Nephron progenitor cell (in vitro differentiated cells): ENCODE measurements around the gene TPCN2.
A peak's percentile ranks its signal among the peaks of the same experiment; 100 is the strongest.

Source experiments
- DNase-seq: peaks from one replicate; pipeline ENCODE4 v3.0.0; 2021
- H3K27ac Mint-ChIP-seq: 2 replicates; pipeline ENCODE4 v1.8.0; 2021; ENCODE audit warnings: mild to moderate bottlenecking, moderate library complexity, mixed read lengths
- H3K27me3 Mint-ChIP-seq: 2 replicates; pipeline ENCODE4 v1.8.0; 2021; ENCODE audit warnings: mild to moderate bottlenecking, low read depth, mixed read lengths; ENCODE audit not compliant: poor library complexity
- H3K36me3 Mint-ChIP-seq: 2 replicates; pipeline ENCODE4 v1.8.0; 2021; ENCODE audit warnings: low read depth, mixed read lengths
- H3K4me1 Mint-ChIP-seq: 2 replicates; pipeline ENCODE4 v1.8.0; 2021; ENCODE audit warnings: mixed read lengths
- H3K4me3 Mint-ChIP-seq: 2 replicates; pipeline ENCODE4 v1.8.0; 2021; ENCODE audit warnings: mild to moderate bottlenecking, moderate library complexity, mixed read lengths
- H3K9me3 Mint-ChIP-seq: 2 replicates; pipeline ENCODE4 v1.8.0; 2021; ENCODE audit warnings: mild to moderate bottlenecking, moderate library complexity, mixed read lengths
- CTCF ChIP-seq: fragments of 200-600 bp; sonication (generic); IDR thresholded peaks from 2 replicates; pipeline ENCODE4 v1.5.0; 2021; ENCODE audit warnings: antibody characterized with exemption

The TPCN2 gene

GRCh38 chr11:69104212-69104855 is 55.6 kb downstream of the TPCN2 start:
- DNase-seq: no peak
- Mint-ChIP-seq H3K27me3 (peaks cover 25% of the 10 kb centered on the region), H3K9me3 (peaks cover 11% of the 10 kb centered on the region), H3K27ac (no peak overlapping the region), H3K36me3 (peaks cover 13% of the 10 kb centered on the region), H3K4me3 (no peak overlapping the region), H3K4me1 (peaks cover 17% of the 10 kb centered on the region)
- no peak for TF ChIP-seq CTCF

DNA sequence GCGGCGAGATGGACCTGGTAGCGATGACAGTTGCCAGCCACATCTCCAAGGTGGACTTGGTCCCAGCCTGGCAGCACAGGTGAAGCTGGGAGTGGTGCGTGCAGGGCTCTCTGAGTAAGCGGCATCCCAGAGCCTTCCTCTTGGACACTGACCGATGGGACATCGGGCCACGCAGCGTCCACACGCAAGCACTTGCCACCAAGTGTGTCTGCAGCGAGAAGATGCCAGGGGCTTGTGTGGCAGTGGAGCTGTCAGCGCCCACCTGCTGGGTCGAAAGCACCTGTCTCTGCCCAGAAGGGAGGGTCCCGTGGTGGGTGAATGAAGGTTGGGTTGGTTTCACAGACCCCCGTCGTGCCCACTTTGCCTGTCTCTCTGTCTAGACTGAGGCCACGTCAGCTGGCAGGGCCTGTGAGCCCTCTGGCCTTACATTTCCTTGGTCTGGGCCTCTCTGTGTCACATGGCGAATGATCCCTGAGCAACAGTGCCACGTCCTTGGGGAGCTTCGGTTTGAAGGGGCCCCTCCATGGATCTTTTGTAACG is 56.2 kb downstream of the TPCN2 start:
- H3K36me3 Mint-ChIP-seq: peaks cover 17% of the 10 kb centered on the region
- DNase-seq: no peak
- no peak for TF ChIP-seq CTCF
- H3K27me3 Mint-ChIP-seq: peaks cover 26% of the 10 kb centered on the region
- peaks cover 16% of the 10 kb centered on the region for H3K4me1 Mint-ChIP-seq
- no peak overlapping the region for H3K27ac Mint-ChIP-seq
- H3K4me3 Mint-ChIP-seq: no peak overlapping the region
- H3K9me3 Mint-ChIP-seq: peaks cover 15% of the 10 kb centered on the region

DNA sequence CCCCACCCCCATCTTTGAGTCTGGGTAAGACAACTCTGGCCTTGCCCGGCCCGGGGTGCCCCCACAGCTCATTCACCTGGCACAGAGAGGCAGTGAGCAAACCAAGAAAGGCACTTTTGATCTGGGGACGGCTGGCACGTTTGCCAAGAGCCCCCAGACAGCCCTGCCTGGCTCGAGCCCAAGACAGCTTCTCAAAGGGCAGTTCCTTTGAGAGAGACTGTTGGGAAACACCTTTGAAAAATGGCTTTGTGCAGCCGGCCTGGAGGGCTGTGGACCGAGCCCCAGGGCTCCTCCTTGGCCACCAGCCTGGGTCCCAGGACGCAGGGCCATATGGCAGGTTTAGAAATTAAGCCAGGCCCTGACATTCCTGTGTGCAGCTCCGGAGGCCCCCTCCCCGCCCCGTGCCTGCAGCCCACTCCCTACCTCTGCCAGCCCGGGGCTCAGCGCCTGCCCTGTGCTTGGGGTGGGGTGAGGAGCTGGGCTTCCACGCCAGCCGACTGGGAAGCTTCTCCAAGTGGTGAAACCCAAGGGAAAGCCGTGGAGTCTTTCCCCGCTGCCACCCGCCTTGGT is 56.8 kb downstream of the TPCN2 start:
- no peak for TF ChIP-seq CTCF
- peaks cover 24% of the 10 kb centered on the region for H3K36me3 Mint-ChIP-seq
- H3K9me3 Mint-ChIP-seq: peaks cover 21% of the 10 kb centered on the region
- no peak overlapping the region for H3K4me3 Mint-ChIP-seq
- no peak overlapping the region for H3K27ac Mint-ChIP-seq
- peaks cover 22% of the 10 kb centered on the region for H3K27me3 Mint-ChIP-seq
- H3K4me1 Mint-ChIP-seq: peaks cover 11% of the 10 kb centered on the region
- DNase-seq: no peak

GRCh38 chr11:69106031-69106811 is 57.5 kb downstream of the TPCN2 start:
- peak; percentile 38 for DNase-seq
- H3K27ac Mint-ChIP-seq: no peak overlapping the region
- no peak overlapping the region for H3K4me3 Mint-ChIP-seq
- peaks cover 26% of the 10 kb centered on the region for H3K9me3 Mint-ChIP-seq
- no peak for TF ChIP-seq CTCF
- H3K36me3 Mint-ChIP-seq: peaks cover 28% of the 10 kb centered on the region
- H3K4me1 Mint-ChIP-seq: peaks cover 11% of the 10 kb centered on the region
- peaks cover 22% of the 10 kb centered on the region for H3K27me3 Mint-ChIP-seq

DNA sequence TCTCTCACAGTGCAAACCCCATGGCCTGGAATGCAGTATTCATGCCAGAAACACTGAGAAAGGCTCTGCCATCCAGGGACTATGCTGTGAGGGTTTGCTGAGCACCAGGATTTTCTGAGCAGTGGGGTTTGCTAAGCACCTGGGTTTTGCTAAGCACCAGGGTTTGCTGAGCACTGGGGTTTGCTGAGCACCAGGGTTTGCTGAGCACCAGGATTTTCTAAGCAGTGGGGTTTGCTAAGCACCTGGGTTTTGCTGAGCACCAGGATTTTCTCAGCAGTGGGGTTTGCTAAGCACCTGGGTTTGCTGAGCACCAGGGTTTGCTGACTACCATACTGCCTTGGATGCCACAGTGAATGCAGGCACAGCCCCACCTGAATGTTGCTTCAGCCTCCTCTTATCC is 58.7 kb downstream of the TPCN2 start:
- Mint-ChIP-seq H3K36me3 (peaks cover 28% of the 10 kb centered on the region), H3K9me3 (peaks cover 26% of the 10 kb centered on the region), H3K4me3 (no peak overlapping the region), H3K27me3 (peaks cover 22% of the 10 kb centered on the region), H3K27ac (no peak overlapping the region), H3K4me1 (peaks cover 21% of the 10 kb centered on the region)
- no peak for DNase-seq
- no peak for TF ChIP-seq CTCF
